H1 (cell line): ENCODE results near the gene MCM7.

ENCODE experiments used
- CHD1 ChIP-seq: IDR thresholded peaks from 2 replicates; pipeline ENCODE4 v1.6.1; 2012; ENCODE audit warnings: low read depth, low read length, improper control_type of control experiment
- GABPA ChIP-seq: IDR thresholded peaks from 2 replicates; pipeline ENCODE4 v1.6.1; 2011; ENCODE audit warnings: mild to moderate bottlenecking, low read length, moderate library complexity, borderline replicate concordance; ENCODE audit not compliant: insufficient read depth
- GTF2F1 ChIP-seq: IDR thresholded peaks from 2 replicates; pipeline ENCODE4 v1.6.1; 2012; ENCODE audit warnings: low read depth, low read length, improper control_type of control experiment, borderline replicate concordance
- JUN ChIP-seq: IDR thresholded peaks from 2 replicates; pipeline ENCODE4 v1.6.1; 2011; ENCODE audit warnings: low read depth, mild to moderate bottlenecking, improper control_type of control experiment, low read length
- MAFK ChIP-seq: IDR thresholded peaks from 2 replicates; pipeline ENCODE4 v1.6.1; 2012; ENCODE audit warnings: low read depth, mild to moderate bottlenecking, improper control_type of control experiment, low read length
- NRF1 ChIP-seq: IDR thresholded peaks from 2 replicates; pipeline ENCODE4 v1.6.1; 2011; ENCODE audit warnings: mild to moderate bottlenecking, low read depth, low read length, improper control_type of control experiment
- RBBP5 ChIP-seq: IDR thresholded peaks from 2 replicates; pipeline ENCODE4 v1.7.1; 2012; ENCODE audit warnings: low read depth, mild to moderate bottlenecking, inconsistent platforms, low read length, moderate library complexity, borderline replicate concordance
- SIX5 ChIP-seq: IDR thresholded peaks from 2 replicates; pipeline ENCODE4 v1.6.1; 2011; ENCODE audit warnings: mild to moderate bottlenecking, low read depth, low read length
- SRF ChIP-seq: IDR thresholded peaks from 2 replicates; pipeline ENCODE4 v1.6.1; 2011; ENCODE audit warnings: mild to moderate bottlenecking, low read depth, low read length, moderate library complexity
- TCF12 ChIP-seq: IDR thresholded peaks from 2 replicates; pipeline ENCODE4 v1.6.1; 2011; ENCODE audit warnings: low read depth, mild to moderate bottlenecking, low read length
- TEAD4 ChIP-seq: IDR thresholded peaks from 2 replicates; pipeline ENCODE4 v1.6.1; 2012; ENCODE audit warnings: low read depth, low read length, inconsistent platforms, mixed read lengths
- TF ChIP-seq, protein P1 (sequence below), 3 experiments: IDR thresholded peaks; 1 replicate in 2 of 3; 2 replicates in 1 of 3; pipeline versions ENCODE4 v1.5.1 to v1.6.1; 2011; ENCODE audit warnings: low read length in 3 of 3, mild to moderate bottlenecking in 3 of 3, inconsistent platforms in 2 of 3, low read depth in 1 of 3, moderate library complexity in 1 of 3; ENCODE audit not compliant: insufficient read depth in 1 of 3; ENCODE audit errors: control extremely low read depth in 1 of 3
- TF ChIP-seq, protein P2 (sequence below): IDR thresholded peaks from 2 replicates; pipeline ENCODE4 v1.6.1; 2012; ENCODE audit warnings: low read length, inconsistent platforms
- TF ChIP-seq, protein P3 (sequence below): fragments of 300-600 bp; sonication (generic); IDR thresholded peaks from 2 replicates; pipeline ENCODE4 v1.7.1; 2012; ENCODE audit warnings: low read length, moderate library complexity, mild to moderate bottlenecking, inconsistent platforms; ENCODE audit not compliant: insufficient replicate concordance

DNA sequence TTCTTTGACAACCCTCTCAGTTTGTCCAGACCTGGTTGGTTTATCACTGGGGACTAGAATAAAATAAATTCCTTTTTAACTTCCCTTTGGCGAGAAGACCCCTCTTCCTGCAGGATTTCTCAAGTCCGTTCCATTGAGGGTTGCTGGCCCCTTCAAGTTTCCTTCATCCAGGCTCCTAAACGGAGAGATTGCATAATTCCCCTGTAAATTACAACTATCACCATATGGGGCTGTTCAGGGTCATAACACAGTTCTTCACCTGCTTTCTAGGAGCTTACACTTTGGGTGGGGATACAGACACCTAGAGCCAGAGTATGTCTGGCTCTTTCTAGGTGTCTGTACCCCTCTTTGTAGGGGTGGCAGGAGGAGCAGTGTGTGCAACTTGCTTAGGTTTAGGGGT, 15.7 kb downstream of the MCM7 start:
- TF ChIP-seq, protein P1, sequence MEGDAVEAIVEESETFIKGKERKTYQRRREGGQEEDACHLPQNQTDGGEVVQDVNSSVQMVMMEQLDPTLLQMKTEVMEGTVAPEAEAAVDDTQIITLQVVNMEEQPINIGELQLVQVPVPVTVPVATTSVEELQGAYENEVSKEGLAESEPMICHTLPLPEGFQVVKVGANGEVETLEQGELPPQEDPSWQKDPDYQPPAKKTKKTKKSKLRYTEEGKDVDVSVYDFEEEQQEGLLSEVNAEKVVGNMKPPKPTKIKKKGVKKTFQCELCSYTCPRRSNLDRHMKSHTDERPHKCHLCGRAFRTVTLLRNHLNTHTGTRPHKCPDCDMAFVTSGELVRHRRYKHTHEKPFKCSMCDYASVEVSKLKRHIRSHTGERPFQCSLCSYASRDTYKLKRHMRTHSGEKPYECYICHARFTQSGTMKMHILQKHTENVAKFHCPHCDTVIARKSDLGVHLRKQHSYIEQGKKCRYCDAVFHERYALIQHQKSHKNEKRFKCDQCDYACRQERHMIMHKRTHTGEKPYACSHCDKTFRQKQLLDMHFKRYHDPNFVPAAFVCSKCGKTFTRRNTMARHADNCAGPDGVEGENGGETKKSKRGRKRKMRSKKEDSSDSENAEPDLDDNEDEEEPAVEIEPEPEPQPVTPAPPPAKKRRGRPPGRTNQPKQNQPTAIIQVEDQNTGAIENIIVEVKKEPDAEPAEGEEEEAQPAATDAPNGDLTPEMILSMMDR (IDR thresholded peaks at IDR 0.05; ENCODE audit: control extremely low read depth in 1 of 3, insufficient read depth in 1 of 3, low read depth in 1 of 3, low read length in 3 of 3): no peak
- no peak for TF ChIP-seq GTF2F1
- no peak for TF ChIP-seq CHD1
- TF ChIP-seq, protein P2, sequence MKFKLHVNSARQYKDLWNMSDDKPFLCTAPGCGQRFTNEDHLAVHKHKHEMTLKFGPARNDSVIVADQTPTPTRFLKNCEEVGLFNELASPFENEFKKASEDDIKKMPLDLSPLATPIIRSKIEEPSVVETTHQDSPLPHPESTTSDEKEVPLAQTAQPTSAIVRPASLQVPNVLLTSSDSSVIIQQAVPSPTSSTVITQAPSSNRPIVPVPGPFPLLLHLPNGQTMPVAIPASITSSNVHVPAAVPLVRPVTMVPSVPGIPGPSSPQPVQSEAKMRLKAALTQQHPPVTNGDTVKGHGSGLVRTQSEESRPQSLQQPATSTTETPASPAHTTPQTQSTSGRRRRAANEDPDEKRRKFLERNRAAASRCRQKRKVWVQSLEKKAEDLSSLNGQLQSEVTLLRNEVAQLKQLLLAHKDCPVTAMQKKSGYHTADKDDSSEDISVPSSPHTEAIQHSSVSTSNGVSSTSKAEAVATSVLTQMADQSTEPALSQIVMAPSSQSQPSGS: no peak
- no peak for TF ChIP-seq NRF1
- TF ChIP-seq GABPA: no peak
- TF ChIP-seq MAFK: no peak
- TF ChIP-seq SIX5: no peak
- no peak for TF ChIP-seq RBBP5
- TF ChIP-seq TCF12: no peak
- TF ChIP-seq SRF: no peak
- TF ChIP-seq TEAD4: no peak
- TF ChIP-seq, protein P3, sequence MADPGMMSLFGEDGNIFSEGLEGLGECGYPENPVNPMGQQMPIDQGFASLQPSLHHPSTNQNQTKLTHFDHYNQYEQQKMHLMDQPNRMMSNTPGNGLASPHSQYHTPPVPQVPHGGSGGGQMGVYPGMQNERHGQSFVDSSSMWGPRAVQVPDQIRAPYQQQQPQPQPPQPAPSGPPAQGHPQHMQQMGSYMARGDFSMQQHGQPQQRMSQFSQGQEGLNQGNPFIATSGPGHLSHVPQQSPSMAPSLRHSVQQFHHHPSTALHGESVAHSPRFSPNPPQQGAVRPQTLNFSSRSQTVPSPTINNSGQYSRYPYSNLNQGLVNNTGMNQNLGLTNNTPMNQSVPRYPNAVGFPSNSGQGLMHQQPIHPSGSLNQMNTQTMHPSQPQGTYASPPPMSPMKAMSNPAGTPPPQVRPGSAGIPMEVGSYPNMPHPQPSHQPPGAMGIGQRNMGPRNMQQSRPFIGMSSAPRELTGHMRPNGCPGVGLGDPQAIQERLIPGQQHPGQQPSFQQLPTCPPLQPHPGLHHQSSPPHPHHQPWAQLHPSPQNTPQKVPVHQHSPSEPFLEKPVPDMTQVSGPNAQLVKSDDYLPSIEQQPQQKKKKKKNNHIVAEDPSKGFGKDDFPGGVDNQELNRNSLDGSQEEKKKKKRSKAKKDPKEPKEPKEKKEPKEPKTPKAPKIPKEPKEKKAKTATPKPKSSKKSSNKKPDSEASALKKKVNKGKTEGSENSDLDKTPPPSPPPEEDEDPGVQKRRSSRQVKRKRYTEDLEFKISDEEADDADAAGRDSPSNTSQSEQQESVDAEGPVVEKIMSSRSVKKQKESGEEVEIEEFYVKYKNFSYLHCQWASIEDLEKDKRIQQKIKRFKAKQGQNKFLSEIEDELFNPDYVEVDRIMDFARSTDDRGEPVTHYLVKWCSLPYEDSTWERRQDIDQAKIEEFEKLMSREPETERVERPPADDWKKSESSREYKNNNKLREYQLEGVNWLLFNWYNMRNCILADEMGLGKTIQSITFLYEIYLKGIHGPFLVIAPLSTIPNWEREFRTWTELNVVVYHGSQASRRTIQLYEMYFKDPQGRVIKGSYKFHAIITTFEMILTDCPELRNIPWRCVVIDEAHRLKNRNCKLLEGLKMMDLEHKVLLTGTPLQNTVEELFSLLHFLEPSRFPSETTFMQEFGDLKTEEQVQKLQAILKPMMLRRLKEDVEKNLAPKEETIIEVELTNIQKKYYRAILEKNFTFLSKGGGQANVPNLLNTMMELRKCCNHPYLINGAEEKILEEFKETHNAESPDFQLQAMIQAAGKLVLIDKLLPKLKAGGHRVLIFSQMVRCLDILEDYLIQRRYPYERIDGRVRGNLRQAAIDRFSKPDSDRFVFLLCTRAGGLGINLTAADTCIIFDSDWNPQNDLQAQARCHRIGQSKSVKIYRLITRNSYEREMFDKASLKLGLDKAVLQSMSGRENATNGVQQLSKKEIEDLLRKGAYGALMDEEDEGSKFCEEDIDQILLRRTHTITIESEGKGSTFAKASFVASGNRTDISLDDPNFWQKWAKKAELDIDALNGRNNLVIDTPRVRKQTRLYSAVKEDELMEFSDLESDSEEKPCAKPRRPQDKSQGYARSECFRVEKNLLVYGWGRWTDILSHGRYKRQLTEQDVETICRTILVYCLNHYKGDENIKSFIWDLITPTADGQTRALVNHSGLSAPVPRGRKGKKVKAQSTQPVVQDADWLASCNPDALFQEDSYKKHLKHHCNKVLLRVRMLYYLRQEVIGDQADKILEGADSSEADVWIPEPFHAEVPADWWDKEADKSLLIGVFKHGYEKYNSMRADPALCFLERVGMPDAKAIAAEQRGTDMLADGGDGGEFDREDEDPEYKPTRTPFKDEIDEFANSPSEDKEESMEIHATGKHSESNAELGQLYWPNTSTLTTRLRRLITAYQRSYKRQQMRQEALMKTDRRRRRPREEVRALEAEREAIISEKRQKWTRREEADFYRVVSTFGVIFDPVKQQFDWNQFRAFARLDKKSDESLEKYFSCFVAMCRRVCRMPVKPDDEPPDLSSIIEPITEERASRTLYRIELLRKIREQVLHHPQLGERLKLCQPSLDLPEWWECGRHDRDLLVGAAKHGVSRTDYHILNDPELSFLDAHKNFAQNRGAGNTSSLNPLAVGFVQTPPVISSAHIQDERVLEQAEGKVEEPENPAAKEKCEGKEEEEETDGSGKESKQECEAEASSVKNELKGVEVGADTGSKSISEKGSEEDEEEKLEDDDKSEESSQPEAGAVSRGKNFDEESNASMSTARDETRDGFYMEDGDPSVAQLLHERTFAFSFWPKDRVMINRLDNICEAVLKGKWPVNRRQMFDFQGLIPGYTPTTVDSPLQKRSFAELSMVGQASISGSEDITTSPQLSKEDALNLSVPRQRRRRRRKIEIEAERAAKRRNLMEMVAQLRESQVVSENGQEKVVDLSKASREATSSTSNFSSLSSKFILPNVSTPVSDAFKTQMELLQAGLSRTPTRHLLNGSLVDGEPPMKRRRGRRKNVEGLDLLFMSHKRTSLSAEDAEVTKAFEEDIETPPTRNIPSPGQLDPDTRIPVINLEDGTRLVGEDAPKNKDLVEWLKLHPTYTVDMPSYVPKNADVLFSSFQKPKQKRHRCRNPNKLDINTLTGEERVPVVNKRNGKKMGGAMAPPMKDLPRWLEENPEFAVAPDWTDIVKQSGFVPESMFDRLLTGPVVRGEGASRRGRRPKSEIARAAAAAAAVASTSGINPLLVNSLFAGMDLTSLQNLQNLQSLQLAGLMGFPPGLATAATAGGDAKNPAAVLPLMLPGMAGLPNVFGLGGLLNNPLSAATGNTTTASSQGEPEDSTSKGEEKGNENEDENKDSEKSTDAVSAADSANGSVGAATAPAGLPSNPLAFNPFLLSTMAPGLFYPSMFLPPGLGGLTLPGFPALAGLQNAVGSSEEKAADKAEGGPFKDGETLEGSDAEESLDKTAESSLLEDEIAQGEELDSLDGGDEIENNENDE: no peak
- no peak for TF ChIP-seq JUN
